GM23338 (cell line): ENCODE measurements around the gene XYLT1. TPM values are rescaled to one million over a fixed set of nuclear protein-coding genes. Genes with fewer than 3 reads are reported as not detected.

Experiments
- ATAC-seq: fragments of 200-7000 bp; cut with Tn5 transposase; 3 replicates; pipeline ENCODE4 v1.9.1; 2020
- DNase-seq: peaks from one replicate; pipeline ENCODE4 v3.0.0-alpha.2; 2015; ENCODE audit warnings: low spot score
- H2AFZ ChIP-seq: fragments of 200-600 bp; sonication (generic); 2 replicates; pipeline ENCODE4 v1.8.0; 2016; ENCODE audit warnings: antibody characterized with exemption, mild to moderate bottlenecking, moderate library complexity
- H3F3A ChIP-seq: fragments of 200-600 bp; sonication (generic); replicated peaks from 2 replicates; pipeline ENCODE4 v1.8.0; 2017; ENCODE audit warnings: antibody characterized with exemption, mixed run types, low read depth
- H3K27ac ChIP-seq: fragments of 200-600 bp; sonication (generic); 2 replicates; pipeline ENCODE4 v1.6.1; 2016; ENCODE audit warnings: low read depth
- H3K27me3 ChIP-seq: fragments of 200-600 bp; sonication (generic); 2 replicates; pipeline ENCODE4 v1.8.0; 2016; ENCODE audit warnings: mild to moderate bottlenecking, mixed run types, moderate library complexity; ENCODE audit not compliant: insufficient read depth
- H3K36me3 ChIP-seq: fragments of 200-600 bp; sonication (generic); 2 replicates; pipeline ENCODE4 v1.8.0; 2016; ENCODE audit warnings: mild to moderate bottlenecking; ENCODE audit not compliant: insufficient read depth
- H3K4me1 ChIP-seq: fragments of 200-600 bp; sonication (generic); 2 replicates; pipeline ENCODE4 v1.8.0; 2016; ENCODE audit warnings: mild to moderate bottlenecking, moderate library complexity; ENCODE audit not compliant: insufficient read depth
- H3K4me2 ChIP-seq: fragments of 200-600 bp; sonication (generic); 2 replicates; pipeline ENCODE4 v1.7.1; 2017; ENCODE audit warnings: mixed run types
- H3K4me3 ChIP-seq: fragments of 200-600 bp; sonication (generic); 2 replicates; pipeline ENCODE4 v1.6.1; 2016; ENCODE audit warnings: mixed run types
- H3K79me2 ChIP-seq: fragments of 200-600 bp; sonication (generic); replicated peaks from 2 replicates; pipeline ENCODE4 v1.8.0; 2017; ENCODE audit warnings: mild to moderate bottlenecking; ENCODE audit not compliant: insufficient read depth
- H3K9me2 ChIP-seq: fragments of 200-600 bp; sonication (generic); 2 replicates; pipeline ENCODE4 v1.8.0; 2017; ENCODE audit not compliant: insufficient read depth
- H4K20me1 ChIP-seq: fragments of 200-600 bp; sonication (generic); replicated peaks from 2 replicates; pipeline ENCODE4 v1.8.0; 2017; ENCODE audit warnings: mild to moderate bottlenecking; ENCODE audit not compliant: insufficient read depth
- H3K27ac Mint-ChIP-seq: 2 replicates; pipeline ENCODE4 v1.8.0; 2020; ENCODE audit warnings: inconsistent platforms, mild to moderate bottlenecking, moderate library complexity, mixed read lengths
- H3K27me3 Mint-ChIP-seq: 3 replicates; pipeline ENCODE4 v1.8.0; 2022; ENCODE audit warnings: low read depth, mild to moderate bottlenecking, moderate library complexity, mixed read lengths, inconsistent platforms; ENCODE audit not compliant: insufficient read depth, poor library complexity
- H3K36me3 Mint-ChIP-seq: 3 replicates; pipeline ENCODE4 v1.8.0; 2021; ENCODE audit warnings: low read depth, mild to moderate bottlenecking, inconsistent platforms, moderate library complexity, mixed read lengths
- H3K4me1 Mint-ChIP-seq: 3 replicates; pipeline ENCODE4 v1.8.0; 2020; ENCODE audit warnings: mild to moderate bottlenecking, inconsistent platforms, mixed read lengths
- H3K4me3 Mint-ChIP-seq: 3 replicates; pipeline ENCODE4 v1.8.0; 2021; ENCODE audit warnings: moderate library complexity, mild to moderate bottlenecking, inconsistent platforms, mixed read lengths
- H3K9me3 Mint-ChIP-seq: 3 replicates; pipeline ENCODE4 v1.8.0; 2020; ENCODE audit warnings: moderate library complexity, mild to moderate bottlenecking, inconsistent platforms, mixed read lengths
- CREB1 ChIP-seq: fragments of 250-450 bp; sonication (Bioruptor Pico); IDR thresholded peaks from 2 replicates; pipeline ENCODE4 v1.5.0; 2020; ENCODE audit warnings: low read depth, mild to moderate bottlenecking, moderate library complexity
- EZH2 ChIP-seq: fragments of 200-600 bp; sonication (generic); IDR thresholded peaks from one replicate; pipeline ENCODE4 v1.8.0; 2017; ENCODE audit warnings: antibody characterized with exemption, mild to moderate bottlenecking, low read depth; ENCODE audit not compliant: unreplicated experiment
- EZH2phosphoT487 ChIP-seq: fragments of 200-600 bp; sonication (generic); IDR thresholded peaks from one replicate; pipeline ENCODE4 v1.8.1; 2018; ENCODE audit warnings: antibody characterized with exemption; ENCODE audit not compliant: unreplicated experiment
- JUNB ChIP-seq: IDR thresholded peaks from one replicate; pipeline ENCODE4 v1.6.1; 2016; ENCODE audit warnings: antibody characterized with exemption; ENCODE audit not compliant: unreplicated experiment
- NANOG ChIP-seq: IDR thresholded peaks from 2 replicates; pipeline ENCODE4 v1.6.1; 2016; ENCODE audit warnings: antibody characterized with exemption, borderline replicate concordance
- POLR2AphosphoS5 ChIP-seq: IDR thresholded peaks from 2 replicates; pipeline ENCODE4 v1.6.1; 2016; ENCODE audit warnings: antibody characterized with exemption, low read depth
- STAT1 ChIP-seq: IDR thresholded peaks from one replicate; pipeline ENCODE4 v1.6.1; 2016; ENCODE audit warnings: antibody characterized with exemption; ENCODE audit not compliant: unreplicated experiment
- ZNF114 ChIP-seq: fragments of 250-450 bp; sonication (Bioruptor Pico); IDR thresholded peaks from 2 replicates; pipeline ENCODE4 v1.5.0; 2020; ENCODE audit warnings: mild to moderate bottlenecking, moderate library complexity
- ZNF331 ChIP-seq: fragments of 250-450 bp; sonication (Bioruptor Pico); IDR thresholded peaks from 2 replicates; pipeline ENCODE4 v1.5.0; 2020; ENCODE audit warnings: low read depth, mild to moderate bottlenecking, moderate library complexity
- polyA plus RNA-seq: library from polyadenylated mRNA; unstranded; fragments of >200 nt; fragmentation: Nextera tagmentation; extraction: Ambion mirVana; gene quantifications from 2 replicates; pipeline ENCODE4 v1.2.1, GENCODE V29; 2016
- total RNA-seq: library from RNA; depleted of rRNA; stranded (reverse); fragments of >200 nt; shearing (Covaris generic); gene quantifications from 2 replicates; pipeline ENCODE4 v1.2.3, GENCODE V29; 2014
- TF ChIP-seq, protein P1 (sequence below): IDR thresholded peaks from 2 replicates; pipeline ENCODE4 v1.6.1; 2016; ENCODE audit warnings: antibody characterized with exemption
- TF ChIP-seq, protein P2 (sequence below), 2 experiments: fragments of 200-600 bp in 1 of 2; sonication (generic) in 1 of 2; conservative IDR thresholded peaks; 2 replicates each; pipeline versions ENCODE4 v1.5.1 to v1.6.1; 2016 to 2017; ENCODE audit warnings: antibody characterized with exemption in 2 of 2, low read depth in 2 of 2, mild to moderate bottlenecking in 2 of 2, moderate library complexity in 1 of 2
- TF ChIP-seq, protein P3 (sequence below): IDR thresholded peaks from one replicate; pipeline ENCODE4 v1.6.1; 2018; ENCODE audit warnings: antibody characterized with exemption; ENCODE audit not compliant: unreplicated experiment
- TF ChIP-seq, protein P4 (sequence below): fragments of 250-450 bp; sonication (Bioruptor Pico); IDR thresholded peaks from 2 replicates; pipeline ENCODE4 v1.5.0; 2020; ENCODE audit warnings: mild to moderate bottlenecking, moderate library complexity

Gene XYLT1
- total and polyA plus RNA-seq, 2 experiments from 2014 or later: 3.5 to 24.7 TPM

DNA sequence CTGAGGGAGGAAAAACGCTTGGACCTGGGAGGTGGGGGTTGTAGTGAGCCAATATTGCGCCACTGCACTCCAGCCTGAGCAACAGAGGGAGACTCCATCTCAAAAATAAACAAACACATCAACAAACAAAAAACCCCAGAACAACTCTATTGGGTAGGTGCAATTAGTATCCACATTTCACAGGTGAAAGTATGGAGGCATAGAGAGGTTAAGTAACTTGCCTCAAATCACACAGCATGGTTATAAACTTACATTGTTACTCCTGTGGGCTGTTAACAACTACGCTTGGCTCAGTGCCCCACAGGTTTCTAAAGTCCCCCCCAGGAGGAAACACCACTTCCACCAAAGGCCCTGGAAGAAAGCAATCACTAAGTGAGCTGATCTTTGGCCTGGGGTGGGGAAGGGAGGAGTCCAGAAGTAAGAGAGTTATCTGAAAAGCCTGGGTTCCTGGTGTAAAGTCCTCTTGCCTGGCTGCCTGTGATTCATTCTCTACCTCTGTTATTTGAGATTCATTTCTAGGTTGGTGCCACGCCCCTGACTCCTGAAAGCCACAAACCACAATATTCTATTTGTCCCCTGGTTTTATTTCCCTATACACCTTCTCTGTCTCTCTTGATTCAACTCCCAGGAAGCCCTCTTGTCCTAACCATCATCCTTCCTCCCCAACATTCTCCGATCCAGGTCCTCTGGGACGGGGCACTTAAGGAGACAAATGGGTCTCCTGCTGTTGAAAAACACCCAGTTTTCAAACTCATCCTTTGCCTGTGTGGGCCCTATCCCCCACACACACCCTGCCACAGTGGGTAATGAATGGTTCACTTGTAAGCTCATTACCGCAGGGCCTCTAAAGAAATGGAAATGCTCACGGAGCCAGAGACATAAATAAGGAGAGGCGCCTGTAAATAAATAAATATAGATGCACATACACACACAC, 195.4 kb downstream of the XYLT1 start:
- Mint-ChIP-seq H3K27me3 (peaks cover 13% of the 10 kb centered on the region), H3K9me3 (no peaks in the 10 kb centered on the region), H3K4me3 (no peak overlapping the region), H3K4me1 (peaks cover 16% of the 10 kb centered on the region), H3K27ac (no peak overlapping the region; the same call in 1 of the 2 replicates), H3K36me3 (no peaks in the 10 kb centered on the region)
- DNase-seq (no peak), ATAC-seq (no peak)
- no peaks in the 10 kb centered on the region for H3K27me3 ChIP-seq
- peaks cover 5% of the 10 kb centered on the region; the same call in 1 of the 2 replicates for H4K20me1 ChIP-seq
- no peaks in the 10 kb centered on the region for H3F3A ChIP-seq
- no peaks in the 10 kb centered on the region for H3K36me3 ChIP-seq
- TF ChIP-seq, protein P1, sequence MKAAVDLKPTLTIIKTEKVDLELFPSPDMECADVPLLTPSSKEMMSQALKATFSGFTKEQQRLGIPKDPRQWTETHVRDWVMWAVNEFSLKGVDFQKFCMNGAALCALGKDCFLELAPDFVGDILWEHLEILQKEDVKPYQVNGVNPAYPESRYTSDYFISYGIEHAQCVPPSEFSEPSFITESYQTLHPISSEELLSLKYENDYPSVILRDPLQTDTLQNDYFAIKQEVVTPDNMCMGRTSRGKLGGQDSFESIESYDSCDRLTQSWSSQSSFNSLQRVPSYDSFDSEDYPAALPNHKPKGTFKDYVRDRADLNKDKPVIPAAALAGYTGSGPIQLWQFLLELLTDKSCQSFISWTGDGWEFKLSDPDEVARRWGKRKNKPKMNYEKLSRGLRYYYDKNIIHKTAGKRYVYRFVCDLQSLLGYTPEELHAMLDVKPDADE: no peak
- no peak for TF ChIP-seq STAT1
- TF ChIP-seq ZNF331 (CRISPR knock-in tag): no peak
- no peak for TF ChIP-seq ZNF114
- TF ChIP-seq, protein P2, sequence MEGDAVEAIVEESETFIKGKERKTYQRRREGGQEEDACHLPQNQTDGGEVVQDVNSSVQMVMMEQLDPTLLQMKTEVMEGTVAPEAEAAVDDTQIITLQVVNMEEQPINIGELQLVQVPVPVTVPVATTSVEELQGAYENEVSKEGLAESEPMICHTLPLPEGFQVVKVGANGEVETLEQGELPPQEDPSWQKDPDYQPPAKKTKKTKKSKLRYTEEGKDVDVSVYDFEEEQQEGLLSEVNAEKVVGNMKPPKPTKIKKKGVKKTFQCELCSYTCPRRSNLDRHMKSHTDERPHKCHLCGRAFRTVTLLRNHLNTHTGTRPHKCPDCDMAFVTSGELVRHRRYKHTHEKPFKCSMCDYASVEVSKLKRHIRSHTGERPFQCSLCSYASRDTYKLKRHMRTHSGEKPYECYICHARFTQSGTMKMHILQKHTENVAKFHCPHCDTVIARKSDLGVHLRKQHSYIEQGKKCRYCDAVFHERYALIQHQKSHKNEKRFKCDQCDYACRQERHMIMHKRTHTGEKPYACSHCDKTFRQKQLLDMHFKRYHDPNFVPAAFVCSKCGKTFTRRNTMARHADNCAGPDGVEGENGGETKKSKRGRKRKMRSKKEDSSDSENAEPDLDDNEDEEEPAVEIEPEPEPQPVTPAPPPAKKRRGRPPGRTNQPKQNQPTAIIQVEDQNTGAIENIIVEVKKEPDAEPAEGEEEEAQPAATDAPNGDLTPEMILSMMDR (conservative IDR thresholded peaks at IDR 0.05; ENCODE audit: low read depth in 2 of 2): no peak
- no peak for TF ChIP-seq NANOG
- TF ChIP-seq, protein P3, sequence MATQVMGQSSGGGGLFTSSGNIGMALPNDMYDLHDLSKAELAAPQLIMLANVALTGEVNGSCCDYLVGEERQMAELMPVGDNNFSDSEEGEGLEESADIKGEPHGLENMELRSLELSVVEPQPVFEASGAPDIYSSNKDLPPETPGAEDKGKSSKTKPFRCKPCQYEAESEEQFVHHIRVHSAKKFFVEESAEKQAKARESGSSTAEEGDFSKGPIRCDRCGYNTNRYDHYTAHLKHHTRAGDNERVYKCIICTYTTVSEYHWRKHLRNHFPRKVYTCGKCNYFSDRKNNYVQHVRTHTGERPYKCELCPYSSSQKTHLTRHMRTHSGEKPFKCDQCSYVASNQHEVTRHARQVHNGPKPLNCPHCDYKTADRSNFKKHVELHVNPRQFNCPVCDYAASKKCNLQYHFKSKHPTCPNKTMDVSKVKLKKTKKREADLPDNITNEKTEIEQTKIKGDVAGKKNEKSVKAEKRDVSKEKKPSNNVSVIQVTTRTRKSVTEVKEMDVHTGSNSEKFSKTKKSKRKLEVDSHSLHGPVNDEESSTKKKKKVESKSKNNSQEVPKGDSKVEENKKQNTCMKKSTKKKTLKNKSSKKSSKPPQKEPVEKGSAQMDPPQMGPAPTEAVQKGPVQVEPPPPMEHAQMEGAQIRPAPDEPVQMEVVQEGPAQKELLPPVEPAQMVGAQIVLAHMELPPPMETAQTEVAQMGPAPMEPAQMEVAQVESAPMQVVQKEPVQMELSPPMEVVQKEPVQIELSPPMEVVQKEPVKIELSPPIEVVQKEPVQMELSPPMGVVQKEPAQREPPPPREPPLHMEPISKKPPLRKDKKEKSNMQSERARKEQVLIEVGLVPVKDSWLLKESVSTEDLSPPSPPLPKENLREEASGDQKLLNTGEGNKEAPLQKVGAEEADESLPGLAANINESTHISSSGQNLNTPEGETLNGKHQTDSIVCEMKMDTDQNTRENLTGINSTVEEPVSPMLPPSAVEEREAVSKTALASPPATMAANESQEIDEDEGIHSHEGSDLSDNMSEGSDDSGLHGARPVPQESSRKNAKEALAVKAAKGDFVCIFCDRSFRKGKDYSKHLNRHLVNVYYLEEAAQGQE: no peak
- TF ChIP-seq CREB1: no peak
- TF ChIP-seq, protein P4, sequence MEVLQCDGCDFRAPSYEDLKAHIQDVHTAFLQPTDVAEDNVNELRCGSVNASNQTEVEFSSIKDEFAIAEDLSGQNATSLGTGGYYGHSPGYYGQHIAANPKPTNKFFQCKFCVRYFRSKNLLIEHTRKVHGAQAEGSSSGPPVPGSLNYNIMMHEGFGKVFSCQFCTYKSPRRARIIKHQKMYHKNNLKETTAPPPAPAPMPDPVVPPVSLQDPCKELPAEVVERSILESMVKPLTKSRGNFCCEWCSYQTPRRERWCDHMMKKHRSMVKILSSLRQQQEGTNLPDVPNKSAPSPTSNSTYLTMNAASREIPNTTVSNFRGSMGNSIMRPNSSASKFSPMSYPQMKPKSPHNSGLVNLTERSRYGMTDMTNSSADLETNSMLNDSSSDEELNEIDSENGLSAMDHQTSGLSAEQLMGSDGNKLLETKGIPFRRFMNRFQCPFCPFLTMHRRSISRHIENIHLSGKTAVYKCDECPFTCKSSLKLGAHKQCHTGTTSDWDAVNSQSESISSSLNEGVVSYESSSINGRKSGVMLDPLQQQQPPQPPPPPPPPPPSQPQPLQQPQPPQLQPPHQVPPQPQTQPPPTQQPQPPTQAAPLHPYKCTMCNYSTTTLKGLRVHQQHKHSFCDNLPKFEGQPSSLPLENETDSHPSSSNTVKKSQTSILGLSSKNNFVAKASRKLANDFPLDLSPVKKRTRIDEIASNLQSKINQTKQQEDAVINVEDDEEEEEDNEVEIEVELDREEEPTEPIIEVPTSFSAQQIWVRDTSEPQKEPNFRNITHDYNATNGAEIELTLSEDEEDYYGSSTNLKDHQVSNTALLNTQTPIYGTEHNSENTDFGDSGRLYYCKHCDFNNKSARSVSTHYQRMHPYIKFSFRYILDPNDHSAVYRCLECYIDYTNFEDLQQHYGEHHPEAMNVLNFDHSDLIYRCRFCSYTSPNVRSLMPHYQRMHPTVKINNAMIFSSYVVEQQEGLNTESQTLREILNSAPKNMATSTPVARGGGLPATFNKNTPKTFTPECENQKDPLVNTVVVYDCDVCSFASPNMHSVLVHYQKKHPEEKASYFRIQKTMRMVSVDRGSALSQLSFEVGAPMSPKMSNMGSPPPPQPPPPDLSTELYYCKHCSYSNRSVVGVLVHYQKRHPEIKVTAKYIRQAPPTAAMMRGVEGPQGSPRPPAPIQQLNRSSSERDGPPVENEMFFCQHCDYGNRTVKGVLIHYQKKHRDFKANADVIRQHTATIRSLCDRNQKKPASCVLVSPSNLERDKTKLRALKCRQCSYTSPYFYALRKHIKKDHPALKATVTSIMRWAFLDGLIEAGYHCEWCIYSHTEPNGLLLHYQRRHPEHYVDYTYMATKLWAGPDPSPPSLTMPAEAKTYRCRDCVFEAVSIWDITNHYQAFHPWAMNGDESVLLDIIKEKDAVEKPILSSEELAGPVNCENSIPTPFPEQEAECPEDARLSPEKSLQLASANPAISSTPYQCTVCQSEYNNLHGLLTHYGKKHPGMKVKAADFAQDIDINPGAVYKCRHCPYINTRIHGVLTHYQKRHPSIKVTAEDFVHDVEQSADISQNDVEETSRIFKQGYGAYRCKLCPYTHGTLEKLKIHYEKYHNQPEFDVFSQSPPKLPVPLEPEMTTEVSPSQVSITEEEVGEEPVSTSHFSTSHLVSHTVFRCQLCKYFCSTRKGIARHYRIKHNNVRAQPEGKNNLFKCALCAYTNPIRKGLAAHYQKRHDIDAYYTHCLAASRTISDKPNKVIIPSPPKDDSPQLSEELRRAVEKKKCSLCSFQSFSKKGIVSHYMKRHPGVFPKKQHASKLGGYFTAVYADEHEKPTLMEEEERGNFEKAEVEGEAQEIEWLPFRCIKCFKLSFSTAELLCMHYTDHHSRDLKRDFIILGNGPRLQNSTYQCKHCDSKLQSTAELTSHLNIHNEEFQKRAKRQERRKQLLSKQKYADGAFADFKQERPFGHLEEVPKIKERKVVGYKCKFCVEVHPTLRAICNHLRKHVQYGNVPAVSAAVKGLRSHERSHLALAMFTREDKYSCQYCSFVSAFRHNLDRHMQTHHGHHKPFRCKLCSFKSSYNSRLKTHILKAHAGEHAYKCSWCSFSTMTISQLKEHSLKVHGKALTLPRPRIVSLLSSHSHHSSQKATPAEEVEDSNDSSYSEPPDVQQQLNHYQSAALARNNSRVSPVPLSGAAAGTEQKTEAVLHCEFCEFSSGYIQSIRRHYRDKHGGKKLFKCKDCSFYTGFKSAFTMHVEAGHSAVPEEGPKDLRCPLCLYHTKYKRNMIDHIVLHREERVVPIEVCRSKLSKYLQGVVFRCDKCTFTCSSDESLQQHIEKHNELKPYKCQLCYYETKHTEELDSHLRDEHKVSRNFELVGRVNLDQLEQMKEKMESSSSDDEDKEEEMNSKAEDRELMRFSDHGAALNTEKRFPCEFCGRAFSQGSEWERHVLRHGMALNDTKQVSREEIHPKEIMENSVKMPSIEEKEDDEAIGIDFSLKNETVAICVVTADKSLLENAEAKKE (CRISPR knock-in tag): no peak
- TF ChIP-seq EZH2phosphoT487: no peak
- no peak for TF ChIP-seq JUNB
- no peak for TF ChIP-seq EZH2
- TF ChIP-seq POLR2AphosphoS5: no peak
- no peak overlapping the region for H2AFZ ChIP-seq
- peaks cover 7% of the 10 kb centered on the region; the same call in 1 of the 2 replicates for H3K4me1 ChIP-seq
- no peak overlapping the region for H3K4me3 ChIP-seq
- no peaks in the 10 kb centered on the region for H3K9me2 ChIP-seq
- no peak overlapping the region for H3K27ac ChIP-seq
- peaks cover 3% of the 10 kb centered on the region for H3K79me2 ChIP-seq
- H3K4me2 ChIP-seq: no peak overlapping the region
